OCI-LY1 (cell line): ENCODE data around the gene ZNF683.

Experiments used
- CTCF ChIP-seq: fragments of 200-600 bp; sonication (generic), shearing (Covaris generic); IDR thresholded peaks from 2 replicates; pipeline ENCODE4 v1.5.1; 2017; ENCODE audit warnings: mild to moderate bottlenecking, antibody characterized with exemption, low read length, moderate library complexity, mixed read lengths
- EZH2 ChIP-seq: fragments of 200-600 bp; sonication (generic), shearing (Covaris generic); IDR thresholded peaks from 2 replicates; pipeline ENCODE4 v1.8.0; 2017; ENCODE audit warnings: borderline replicate concordance, mixed run types, mild to moderate bottlenecking, antibody characterized with exemption, low read length, moderate library complexity, mixed read lengths

GRCh38 chr1:26370591-26371382 lies 1.8 kb downstream of the ZNF683 start:
- TF ChIP-seq CTCF = no peak
- no peak for TF ChIP-seq EZH2
